HepG2 (cell line): Measurements from ENCODE around the gene PROCR. TPM values are rescaled to one million over a fixed set of nuclear protein-coding genes. Genes with fewer than 3 reads are reported as not detected.

ENCODE experiments used
- CEBPB ChIP-seq: IDR thresholded peaks from 2 replicates; pipeline ENCODE4 v1.6.1; 2011; ENCODE audit warnings: low read depth, low read length, improper control_type of control experiment, borderline replicate concordance
- CREB1 ChIP-seq, 2 experiments: fragments of 450-650 bp in 1 of 2; IDR thresholded peaks; 2 replicates each; pipeline ENCODE4 v1.6.1; 2016 to 2017; ENCODE audit warnings: control low read depth in 1 of 2, mild to moderate bottlenecking in 1 of 2, missing compliant biosample characterization in 1 of 2, missing genetic modification characterization in 1 of 2
- ELF4 ChIP-seq: sonication (generic); formaldehyde crosslinking; IDR thresholded peaks from 2 replicates; pipeline ENCODE4 v1.5.0; 2020; ENCODE audit warnings: missing genetic modification reagents, mild to moderate bottlenecking, moderate library complexity, borderline replicate concordance
- GATA4 ChIP-seq: sonication (generic); IDR thresholded peaks from 2 replicates; pipeline ENCODE4 v1.6.1; 2016; ENCODE audit warnings: antibody characterized with exemption, low read depth, borderline replicate concordance
- IKZF4 ChIP-seq: sonication (generic); formaldehyde crosslinking; IDR thresholded peaks from 2 replicates; pipeline ENCODE4 v1.5.1; 2020; ENCODE audit warnings: borderline replicate concordance, mild to moderate bottlenecking, low read depth, missing genetic modification reagents; ENCODE audit errors: not compliant biosample characterization
- JARID2 ChIP-seq: sonication (generic); formaldehyde crosslinking; IDR thresholded peaks from 2 replicates; pipeline ENCODE4 v1.8.1; 2023; ENCODE audit warnings: missing genetic modification reagents, inconsistent platforms; ENCODE audit not compliant: insufficient replicate concordance
- KAT7 ChIP-seq: IDR thresholded peaks from 2 replicates; pipeline ENCODE4 v1.6.1; 2018; ENCODE audit warnings: borderline replicate concordance, missing compliant biosample characterization
- MED1 ChIP-seq: sonication (generic); formaldehyde crosslinking; IDR thresholded peaks from 2 replicates; pipeline ENCODE4 v1.4.0; 2020; ENCODE audit warnings: missing genetic modification reagents
- ONECUT2 ChIP-seq: sonication (generic); formaldehyde crosslinking; IDR thresholded peaks from 2 replicates; pipeline ENCODE4 v1.4.0; 2020; ENCODE audit warnings: missing genetic modification reagents
- PATZ1 ChIP-seq: sonication (generic); formaldehyde crosslinking; IDR thresholded peaks from 2 replicates; pipeline ENCODE4 v1.4.0; 2020; ENCODE audit warnings: missing genetic modification reagents
- RAD51 ChIP-seq: fragments of 450-650 bp; IDR thresholded peaks from 2 replicates; pipeline ENCODE4 v1.6.1; 2016; ENCODE audit warnings: borderline replicate concordance
- SIN3A ChIP-seq: IDR thresholded peaks from 2 replicates; pipeline ENCODE4 v1.6.1; 2011; ENCODE audit warnings: low read depth, mild to moderate bottlenecking, control low read depth, low read length, borderline replicate concordance
- SNAPC2 ChIP-seq: sonication (generic); formaldehyde crosslinking; IDR thresholded peaks from 2 replicates; pipeline ENCODE4 v1.8.1; 2022; ENCODE audit warnings: mild to moderate bottlenecking, missing genetic modification reagents
- U2AF1 ChIP-seq: fragments of 200-400 bp; formaldehyde crosslinking; optimal IDR thresholded peaks from 2 replicates; pipeline ENCODE3; 2017; ENCODE audit warnings: mild to moderate bottlenecking, low read depth, low read length
- ZNF557 ChIP-seq: sonication (generic); formaldehyde crosslinking; IDR thresholded peaks from 2 replicates; pipeline ENCODE4 v1.4.0; 2020; ENCODE audit warnings: missing genetic modification reagents
- ZNF572 ChIP-seq: sonication (generic); formaldehyde crosslinking; IDR thresholded peaks from 2 replicates; pipeline ENCODE4 v1.5.1; 2020; ENCODE audit warnings: mild to moderate bottlenecking, missing genetic modification reagents
- ZNF616 ChIP-seq: sonication (generic); formaldehyde crosslinking; IDR thresholded peaks from 2 replicates; pipeline ENCODE4 v1.5.0; 2020; ENCODE audit warnings: low read depth, mild to moderate bottlenecking, missing genetic modification reagents
- polyA plus RNA-seq, 8 experiments: library from polyadenylated mRNA; depleted of rRNA in 3 of 8; stranded (reverse) in 7 of 8; unstranded in 1 of 8; fragments of >200 nt; fragmentation: Illumina TruSeq in 4 of 8; extraction: Trizol in 4 of 8; gene quantifications; 2 replicates each; pipeline versions ENCODE4 v1.2.1 to v1.2.3, GENCODE V29; 2011 to 2016; ENCODE audit warnings: low read depth in 4 of 8, missing spikeins in 1 of 8, mixed read lengths in 1 of 8; ENCODE audit not compliant: insufficient read depth in 1 of 8
- total RNA-seq, 5 experiments: library from RNA; depleted of rRNA; stranded (reverse); fragments of >200 nt; fragmentation: Illumina TruSeq; extraction: Trizol; gene quantifications; 2 replicates each; pipeline ENCODE4 v1.2.3, GENCODE V29; 2016; ENCODE audit warnings: low read depth in 1 of 5
- TF ChIP-seq, protein P1 (sequence below): sonication (generic); formaldehyde crosslinking; IDR thresholded peaks from 2 replicates; pipeline ENCODE4 v1.4.0; 2020; ENCODE audit warnings: missing genetic modification reagents
- TF ChIP-seq, protein P2 (sequence below): sonication (generic); formaldehyde crosslinking; IDR thresholded peaks from 2 replicates; pipeline ENCODE4 v1.9.0; 2021; ENCODE audit warnings: missing genetic modification reagents, mild to moderate bottlenecking, borderline replicate concordance
- TF ChIP-seq, protein P3 (sequence below): sonication (generic); formaldehyde crosslinking; IDR thresholded peaks from 2 replicates; pipeline ENCODE4 v1.5.0; 2020; ENCODE audit warnings: mild to moderate bottlenecking, missing genetic modification reagents
- TF ChIP-seq, protein P4 (sequence below): fragments of 450-650 bp; IDR thresholded peaks from 2 replicates; pipeline ENCODE4 v1.6.1; 2017

Gene PROCR
- total and polyA plus RNA-seq, 2 of the 13 experiments (the other 11 are each of a cell fraction or from before 2014, with no cell fraction given): 1.4 to 1.7 TPM

DNA sequence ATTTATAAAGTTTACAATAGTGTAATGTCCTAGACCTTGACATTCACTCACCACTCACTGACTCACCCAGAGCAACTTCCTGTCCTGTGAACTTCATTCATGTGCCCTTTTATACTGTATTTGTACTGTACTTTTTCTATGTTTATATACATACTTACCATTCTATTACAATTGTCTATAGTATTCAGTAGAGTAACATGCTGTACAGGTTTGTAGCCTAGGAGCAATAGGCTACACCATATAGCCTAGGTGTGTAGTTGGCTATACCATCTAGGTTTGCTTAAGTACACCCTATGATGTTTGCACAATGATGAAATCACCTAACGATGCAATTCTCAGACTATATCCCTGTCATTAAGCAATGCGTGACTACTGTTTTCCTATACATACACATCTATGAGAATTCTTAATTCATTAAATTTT is 42.2 kb upstream of the PROCR start (continued):
- TF ChIP-seq MED1 (CRISPR knock-in tag): no peak
- TF ChIP-seq ZNF616: no peak
- peak; percentile 97 for TF ChIP-seq CEBPB
- no peak for TF ChIP-seq GATA4
- peak; percentile 9; the same call in 1 of the 2 replicates for TF ChIP-seq CREB1 (IDR thresholded peaks at IDR 0.05)
- no peak for TF ChIP-seq CREB1 (CRISPR knock-in tag; IDR thresholded peaks at IDR 0.05)
- no peak for TF ChIP-seq PATZ1 (CRISPR knock-in tag)
- TF ChIP-seq, protein P1, sequence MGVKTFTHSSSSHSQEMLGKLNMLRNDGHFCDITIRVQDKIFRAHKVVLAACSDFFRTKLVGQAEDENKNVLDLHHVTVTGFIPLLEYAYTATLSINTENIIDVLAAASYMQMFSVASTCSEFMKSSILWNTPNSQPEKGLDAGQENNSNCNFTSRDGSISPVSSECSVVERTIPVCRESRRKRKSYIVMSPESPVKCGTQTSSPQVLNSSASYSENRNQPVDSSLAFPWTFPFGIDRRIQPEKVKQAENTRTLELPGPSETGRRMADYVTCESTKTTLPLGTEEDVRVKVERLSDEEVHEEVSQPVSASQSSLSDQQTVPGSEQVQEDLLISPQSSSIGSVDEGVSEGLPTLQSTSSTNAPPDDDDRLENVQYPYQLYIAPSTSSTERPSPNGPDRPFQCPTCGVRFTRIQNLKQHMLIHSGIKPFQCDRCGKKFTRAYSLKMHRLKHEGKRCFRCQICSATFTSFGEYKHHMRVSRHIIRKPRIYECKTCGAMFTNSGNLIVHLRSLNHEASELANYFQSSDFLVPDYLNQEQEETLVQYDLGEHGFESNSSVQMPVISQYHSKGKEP (CRISPR knock-in tag): no peak
- TF ChIP-seq ELF4 (CRISPR knock-in tag): no peak
- TF ChIP-seq SNAPC2 (CRISPR knock-in tag): 0 out of 2 replicates have a peak, but pooled peaks have one; percentile 40
- TF ChIP-seq U2AF1: no peak
- TF ChIP-seq ONECUT2 (CRISPR knock-in tag): no peak
- no peak for TF ChIP-seq RAD51
- TF ChIP-seq, protein P2, sequence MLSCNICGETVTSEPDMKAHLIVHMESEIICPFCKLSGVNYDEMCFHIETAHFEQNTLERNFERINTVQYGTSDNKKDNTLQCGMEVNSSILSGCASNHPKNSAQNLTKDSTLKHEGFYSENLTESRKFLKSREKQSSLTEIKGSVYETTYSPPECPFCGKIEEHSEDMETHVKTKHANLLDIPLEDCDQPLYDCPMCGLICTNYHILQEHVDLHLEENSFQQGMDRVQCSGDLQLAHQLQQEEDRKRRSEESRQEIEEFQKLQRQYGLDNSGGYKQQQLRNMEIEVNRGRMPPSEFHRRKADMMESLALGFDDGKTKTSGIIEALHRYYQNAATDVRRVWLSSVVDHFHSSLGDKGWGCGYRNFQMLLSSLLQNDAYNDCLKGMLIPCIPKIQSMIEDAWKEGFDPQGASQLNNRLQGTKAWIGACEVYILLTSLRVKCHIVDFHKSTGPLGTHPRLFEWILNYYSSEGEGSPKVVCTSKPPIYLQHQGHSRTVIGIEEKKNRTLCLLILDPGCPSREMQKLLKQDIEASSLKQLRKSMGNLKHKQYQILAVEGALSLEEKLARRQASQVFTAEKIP (CRISPR knock-in tag): no peak
- no peak for TF ChIP-seq ZNF572 (CRISPR knock-in tag)
- no peak for TF ChIP-seq IKZF4 (CRISPR knock-in tag)
- TF ChIP-seq KAT7 (CRISPR knock-in tag): no peak
- TF ChIP-seq, protein P3, sequence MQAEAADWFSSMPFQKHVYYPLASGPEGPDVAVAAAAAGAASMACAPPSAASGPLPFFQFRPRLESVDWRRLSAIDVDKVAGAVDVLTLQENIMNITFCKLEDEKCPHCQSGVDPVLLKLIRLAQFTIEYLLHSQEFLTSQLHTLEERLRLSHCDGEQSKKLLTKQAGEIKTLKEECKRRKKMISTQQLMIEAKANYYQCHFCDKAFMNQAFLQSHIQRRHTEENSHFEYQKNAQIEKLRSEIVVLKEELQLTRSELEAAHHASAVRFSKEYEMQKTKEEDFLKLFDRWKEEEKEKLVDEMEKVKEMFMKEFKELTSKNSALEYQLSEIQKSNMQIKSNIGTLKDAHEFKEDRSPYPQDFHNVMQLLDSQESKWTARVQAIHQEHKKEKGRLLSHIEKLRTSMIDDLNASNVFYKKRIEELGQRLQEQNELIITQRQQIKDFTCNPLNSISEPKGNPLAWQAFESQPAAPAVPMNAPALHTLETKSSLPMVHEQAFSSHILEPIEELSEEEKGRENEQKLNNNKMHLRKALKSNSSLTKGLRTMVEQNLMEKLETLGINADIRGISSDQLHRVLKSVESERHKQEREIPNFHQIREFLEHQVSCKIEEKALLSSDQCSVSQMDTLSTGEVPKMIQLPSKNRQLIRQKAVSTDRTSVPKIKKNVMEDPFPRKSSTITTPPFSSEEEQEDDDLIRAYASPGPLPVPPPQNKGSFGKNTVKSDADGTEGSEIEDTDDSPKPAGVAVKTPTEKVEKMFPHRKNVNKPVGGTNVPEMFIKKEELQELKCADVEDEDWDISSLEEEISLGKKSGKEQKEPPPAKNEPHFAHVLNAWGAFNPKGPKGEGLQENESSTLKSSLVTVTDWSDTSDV (CRISPR knock-in tag): no peak
- TF ChIP-seq, protein P4, sequence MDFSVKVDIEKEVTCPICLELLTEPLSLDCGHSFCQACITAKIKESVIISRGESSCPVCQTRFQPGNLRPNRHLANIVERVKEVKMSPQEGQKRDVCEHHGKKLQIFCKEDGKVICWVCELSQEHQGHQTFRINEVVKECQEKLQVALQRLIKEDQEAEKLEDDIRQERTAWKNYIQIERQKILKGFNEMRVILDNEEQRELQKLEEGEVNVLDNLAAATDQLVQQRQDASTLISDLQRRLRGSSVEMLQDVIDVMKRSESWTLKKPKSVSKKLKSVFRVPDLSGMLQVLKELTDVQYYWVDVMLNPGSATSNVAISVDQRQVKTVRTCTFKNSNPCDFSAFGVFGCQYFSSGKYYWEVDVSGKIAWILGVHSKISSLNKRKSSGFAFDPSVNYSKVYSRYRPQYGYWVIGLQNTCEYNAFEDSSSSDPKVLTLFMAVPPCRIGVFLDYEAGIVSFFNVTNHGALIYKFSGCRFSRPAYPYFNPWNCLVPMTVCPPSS: no peak
- no peak for TF ChIP-seq SIN3A
- no peak for TF ChIP-seq ZNF557 (CRISPR knock-in tag)
- no peak for TF ChIP-seq JARID2 (CRISPR knock-in tag)
